HG03159 (cell line): ENCODE results near the gene REEP6.

Source experiments
- ATAC-seq: cut with Tn5 transposase; IDR thresholded peaks from one replicate; pipeline ENCODE4 v1.9.1; 2021; ENCODE audit warnings: mild to moderate bottlenecking, moderate library complexity; ENCODE audit not compliant: unreplicated experiment

The REEP6 gene

GRCh38 chr19:1491114-1491848 lies at the start of gene REEP6:
REEP6 (plus strand) TSS chr19:1491181; CDS start chr19:1491270, 89 bp downstream.
- ATAC-seq = no peak

DNA sequence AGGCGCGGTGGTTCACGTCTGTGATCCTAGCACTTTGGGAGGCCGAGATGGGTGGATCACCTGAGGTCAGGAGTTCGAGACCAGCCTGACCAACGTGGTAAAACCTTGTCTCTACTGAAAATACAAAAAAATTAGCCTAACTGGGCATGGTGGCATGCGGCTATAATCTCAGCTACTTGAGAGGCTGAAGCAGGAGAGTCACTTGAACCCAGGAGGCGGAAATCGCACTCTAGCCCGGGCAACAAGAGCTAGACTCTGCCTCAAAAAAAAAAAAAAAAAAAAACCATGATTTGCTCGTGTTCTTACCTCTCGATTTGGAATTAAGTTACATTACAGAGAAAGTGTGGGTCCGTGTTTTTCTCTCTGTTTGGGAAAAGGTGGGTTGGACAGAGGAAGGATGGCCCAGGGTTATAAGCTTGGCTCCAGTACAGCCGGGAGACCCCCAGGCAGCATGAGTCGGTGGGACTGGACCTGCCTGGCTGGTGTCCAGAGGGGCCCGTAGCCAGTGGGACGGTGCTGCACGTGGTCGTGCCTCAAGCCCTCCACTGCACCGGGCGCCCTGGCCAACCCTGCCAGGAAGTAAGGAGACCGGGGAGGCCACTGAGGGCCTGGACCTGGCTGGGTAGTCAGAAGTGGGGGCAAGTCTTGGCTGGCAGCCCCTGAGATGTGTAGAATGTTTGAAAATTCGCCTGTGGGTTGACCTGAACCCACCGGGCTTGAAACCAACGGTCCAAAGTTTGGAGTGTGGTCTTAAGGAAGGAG lies 49.1 kb upstream of the REEP6 start:
- ATAC-seq = no peak

DNA sequence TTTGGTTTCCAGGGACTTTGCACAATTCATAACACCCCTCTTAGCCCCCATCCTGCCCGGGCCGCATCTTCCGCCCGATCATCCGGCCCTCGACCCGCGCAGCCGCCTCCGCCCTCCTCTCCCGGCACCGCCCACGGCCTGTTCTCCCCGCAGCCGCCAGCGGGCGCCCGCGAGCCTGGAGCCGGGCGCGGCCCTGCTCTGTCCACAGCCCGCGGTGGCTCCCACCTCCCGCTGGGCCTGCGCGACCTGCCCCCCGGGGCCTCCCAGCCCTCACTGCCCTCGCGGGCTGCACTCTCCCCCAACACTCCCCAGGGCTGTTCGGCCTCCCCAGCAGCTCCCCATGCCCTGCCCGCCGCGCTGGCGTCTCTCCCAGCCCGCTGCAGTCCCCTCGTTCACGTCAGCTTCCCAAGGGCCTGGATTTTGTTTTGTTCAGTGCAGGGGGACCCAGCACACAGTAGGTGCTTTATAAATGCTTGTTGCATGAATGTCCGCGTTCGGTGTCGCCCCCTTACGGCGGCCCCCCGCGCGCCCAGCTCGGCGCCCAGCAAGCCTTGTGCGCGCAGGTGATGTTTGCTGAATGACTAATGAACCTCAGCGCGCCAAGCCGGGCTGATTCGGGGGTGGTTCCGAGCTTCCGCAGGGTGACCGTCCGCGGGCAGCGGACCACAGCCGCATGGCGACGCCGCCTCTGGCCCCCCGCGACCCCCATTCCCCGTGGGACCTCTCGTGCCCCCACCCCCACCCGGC lies 45.6 kb upstream of the REEP6 start:
- no peak for ATAC-seq

- no peak for ATAC-seq
Observed at GRCh38 chr19:1445932-1446712, 44.9 kb upstream of the REEP6 start.

GRCh38 chr19:1446713-1447481 lies 44.1 kb upstream of the REEP6 start:
- ATAC-seq = no peak

DNA sequence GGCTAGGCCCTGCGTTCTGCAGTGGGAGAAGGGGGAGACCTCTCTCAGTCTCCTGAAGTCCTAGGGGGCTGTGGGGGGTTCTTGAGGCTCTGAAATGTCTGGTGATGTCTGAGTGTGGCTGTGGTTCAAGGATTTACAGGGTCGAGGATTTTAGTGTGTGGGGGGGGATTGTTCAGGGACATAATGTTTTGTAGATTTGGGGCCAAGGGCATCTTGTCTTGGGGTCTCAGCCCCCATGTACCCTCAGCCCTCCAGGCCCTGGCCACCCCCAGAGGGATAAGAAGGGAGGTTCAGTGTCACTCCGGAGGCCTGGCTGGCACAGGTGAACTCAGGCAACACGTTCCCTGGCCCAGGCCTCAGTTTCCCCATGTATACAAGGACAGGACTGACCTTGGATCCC lies 43.5 kb upstream of the REEP6 start:
- no peak for ATAC-seq

GRCh38 chr19:1447944-1448343 lies 43.0 kb upstream of the REEP6 start:
- ATAC-seq = no peak

DNA sequence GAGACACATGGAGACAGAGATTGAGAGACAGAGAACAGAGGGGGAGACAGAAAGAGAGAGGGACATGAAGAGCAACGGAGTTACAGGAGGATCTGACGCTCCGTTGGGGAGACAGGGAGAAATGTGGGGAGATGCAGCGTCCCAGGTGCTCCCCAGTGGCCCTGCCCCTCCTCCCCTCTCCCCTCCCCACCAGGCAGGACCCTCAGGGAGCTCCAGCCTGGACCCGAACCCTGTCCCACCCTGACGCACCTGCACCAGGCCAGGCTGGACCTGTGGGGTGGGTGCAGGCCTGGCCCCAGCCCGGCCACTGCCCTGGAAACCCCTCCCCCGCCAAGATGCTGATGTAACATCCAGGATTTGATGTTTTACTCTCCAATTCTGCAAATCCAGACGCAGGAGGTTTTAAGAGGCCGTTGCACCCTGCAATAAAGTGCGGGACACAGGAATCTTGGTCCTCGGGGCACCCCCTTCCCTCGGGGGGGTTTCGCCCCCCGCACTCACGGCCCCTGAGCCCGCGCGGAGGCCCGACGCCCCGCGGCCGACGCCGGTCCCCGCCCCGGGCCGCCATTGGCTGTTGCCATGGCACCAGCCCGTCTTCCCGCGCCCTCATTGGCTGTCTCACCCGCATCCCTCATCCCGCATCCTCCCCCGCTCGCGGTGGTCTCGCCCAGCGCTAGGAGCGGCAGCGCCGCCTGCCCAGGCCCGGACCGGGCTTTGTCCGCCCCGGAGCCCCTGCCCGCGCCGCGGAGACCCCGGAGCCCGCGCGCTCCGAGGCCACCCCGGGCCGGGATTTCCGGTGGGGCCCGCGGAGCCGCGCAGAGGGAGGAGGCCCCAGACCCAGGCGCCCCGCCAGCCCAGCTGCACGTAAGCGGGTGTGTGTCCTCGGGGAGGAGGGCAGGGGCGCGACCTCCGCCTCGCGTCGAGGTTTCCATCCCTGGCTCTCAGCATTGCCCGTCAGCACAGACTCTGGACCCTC lies 41.2 kb upstream of the REEP6 start, which contains the start of gene APC2:
Gene APC2, plus strand, starts transcription at position 655 of the 976 bp plus-strand sequence. CDS start 2,881 bp downstream, outside the sequence.
- ATAC-seq = no peak

- no peak for ATAC-seq
Observed at GRCh38 chr19:1450735-1451731, 39.9 kb upstream of the REEP6 start.

GRCh38 chr19:1451916-1452801 lies 38.8 kb upstream of the REEP6 start:
- ATAC-seq = no peak

GRCh38 chr19:1452802-1453524 lies 38.0 kb upstream of the REEP6 start:
- no peak for ATAC-seq

DNA sequence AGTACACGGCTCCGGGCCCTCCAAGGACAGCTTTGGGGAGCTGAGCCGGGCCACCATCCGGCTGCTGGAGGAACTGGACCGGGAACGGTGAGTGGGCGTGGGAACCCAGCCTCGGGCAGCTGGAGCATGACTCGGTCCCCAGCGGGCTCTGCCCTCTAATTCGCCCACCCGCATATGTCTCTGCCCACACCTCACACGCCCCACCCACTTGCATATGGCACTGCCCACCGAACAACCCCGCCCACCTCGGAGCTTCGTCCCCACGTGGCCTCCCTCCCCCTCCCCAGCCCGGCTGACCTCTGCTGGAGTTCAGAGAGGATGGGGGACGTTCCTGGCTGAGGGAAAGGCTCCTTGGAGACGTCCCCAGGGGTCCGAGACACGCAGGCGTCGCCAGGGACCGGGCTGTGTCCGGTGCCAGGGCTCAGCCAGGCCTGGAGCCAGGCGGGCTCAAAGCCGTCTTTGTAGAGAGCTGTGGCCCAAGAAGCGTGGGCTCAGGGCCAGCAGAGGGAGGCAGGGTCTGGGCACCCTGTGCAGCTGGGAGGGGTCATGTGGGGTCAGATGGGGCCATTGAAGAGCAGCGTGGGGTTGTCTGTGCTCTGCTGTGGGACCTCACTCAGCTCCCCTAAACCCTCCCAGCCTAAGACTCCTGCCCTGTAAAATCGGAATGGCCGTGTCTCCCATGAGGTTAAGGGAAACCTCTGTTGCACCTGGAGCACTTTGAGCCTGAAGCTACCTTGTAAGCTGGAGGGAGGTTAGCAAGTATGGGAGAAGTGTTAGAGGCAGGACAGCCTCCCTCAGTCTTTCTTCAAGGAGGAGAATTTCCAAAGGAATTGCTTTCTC lies 37.2 kb upstream of the REEP6 start:
- no peak for ATAC-seq

GRCh38 chr19:1455002-1455335 lies 36.0 kb upstream of the REEP6 start:
- no peak for ATAC-seq

DNA sequence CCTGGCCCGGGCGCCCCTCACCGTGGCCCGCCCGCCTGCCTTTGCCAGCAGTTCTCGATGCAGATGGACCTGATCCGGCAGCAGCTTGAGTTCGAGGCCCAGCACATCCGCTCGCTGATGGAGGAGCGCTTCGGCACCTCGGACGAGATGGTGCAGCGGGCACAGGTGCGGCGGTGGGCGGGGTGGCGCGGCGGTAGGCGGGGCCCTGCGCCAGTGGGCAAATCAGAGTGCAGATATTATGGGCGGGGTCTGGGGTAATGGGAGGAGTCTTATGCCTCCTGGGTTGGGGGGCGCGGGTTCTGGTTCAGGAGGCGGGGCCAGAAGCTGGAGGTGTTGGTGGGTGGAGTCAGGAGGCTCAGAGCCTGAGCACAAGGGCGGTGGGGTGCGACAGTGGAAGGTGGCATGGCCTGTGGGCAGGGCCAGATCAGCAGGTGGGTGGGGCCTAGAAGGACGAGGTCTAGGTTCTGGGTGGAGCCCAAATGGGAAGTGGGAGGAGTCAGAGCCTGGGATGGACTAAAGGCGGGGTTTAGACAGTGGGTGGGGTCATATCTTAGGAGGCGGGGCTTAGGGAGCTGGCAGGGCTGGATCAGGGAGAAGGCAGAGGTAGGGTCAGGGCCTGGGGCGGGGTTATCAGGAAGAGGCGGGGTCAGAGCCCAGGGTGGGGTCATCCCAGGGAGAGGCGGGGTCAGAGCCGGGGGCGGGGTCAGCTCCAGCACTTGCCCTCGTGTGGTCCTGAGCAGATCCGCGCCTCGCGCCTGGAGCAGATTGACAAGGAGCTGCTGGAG lies 35.5 kb upstream of the REEP6 start:
- ATAC-seq = no peak
